CD4-positive, alpha-beta T cell (primary cell): ENCODE measurements around the gene STX4. TPM values are rescaled to one million over a fixed set of nuclear protein-coding genes. Genes with fewer than 3 reads are reported as not detected.

Experiments
- ATAC-seq: fragments of 200-7000 bp; cut with Tn5 transposase; one replicate; pipeline ENCODE4 v1.10.0; 2022; ENCODE audit warnings: mild to moderate bottlenecking; ENCODE audit not compliant: poor library complexity
- CTCF ChIA-PET: fragments of 350-600 bp; sonication (Branson Sonifier 250); formaldehyde crosslinking; loops from one replicate; lab custom pipeline; 2021; ENCODE audit warnings: antibody characterized with exemption, inconsistent platforms; lab: Charles Lee
- POLR2A ChIA-PET: fragments of 350-600 bp; sonication (Branson Sonifier 250); formaldehyde crosslinking; loops from one replicate; lab custom pipeline; 2021; ENCODE audit warnings: antibody characterized with exemption, inconsistent platforms; lab: Charles Lee
- DNase-seq, 14 experiments: peaks; one replicate each; pipeline ENCODE4 v3.0.0-alpha.2; 2013 to 2020; ENCODE audit warnings: mixed read lengths in 2 of 14
- H3K27ac ChIP-seq, 2 donors: one replicate each; pipeline versions ENCODE4 v1.5.1 to v1.7.0; 2013; ENCODE audit warnings: low read length in 2 of 2, low read depth in 1 of 2, mild to moderate bottlenecking in 1 of 2
- H3K27me3 ChIP-seq, 2 experiments: 1 replicate in 1 of 2; 2 replicates in 1 of 2; pipeline versions ENCODE4 v1.6.1 to v1.7.0; 2013; ENCODE audit warnings: low read length in 2 of 2, control low read depth in 1 of 2, mild to moderate bottlenecking in 1 of 2, moderate library complexity in 1 of 2; ENCODE audit not compliant: insufficient read depth in 2 of 2, control insufficient read depth in 1 of 2
- H3K36me3 ChIP-seq: one replicate; pipeline ENCODE4 v1.6.1; 2013; ENCODE audit warnings: low read length, control low read depth; ENCODE audit not compliant: insufficient read depth
- H3K4me1 ChIP-seq: one replicate; pipeline ENCODE4 v1.6.1; 2013; ENCODE audit warnings: low read length, control low read depth; ENCODE audit not compliant: insufficient read depth
- H3K4me3 ChIP-seq: one replicate; pipeline ENCODE4 v1.5.1; 2013; ENCODE audit warnings: mild to moderate bottlenecking, low read length, moderate library complexity
- H3K9me3 ChIP-seq, 2 experiments: 1 replicate in 1 of 2; 2 replicates in 1 of 2; pipeline versions ENCODE4 v1.6.1 to v1.7.0; 2013; ENCODE audit warnings: low read length in 2 of 2, mild to moderate bottlenecking in 2 of 2, control low read depth in 1 of 2, moderate library complexity in 1 of 2; ENCODE audit not compliant: control insufficient read depth in 1 of 2, insufficient read depth in 1 of 2
- H3K27ac Mint-ChIP-seq: one replicate; pipeline ENCODE4 v1.8.0; 2020; ENCODE audit warnings: mixed read lengths
- H3K27me3 Mint-ChIP-seq: one replicate; pipeline ENCODE4 v1.8.0; 2021; ENCODE audit warnings: mixed read lengths
- H3K36me3 Mint-ChIP-seq: one replicate; pipeline ENCODE4 v1.8.0; 2021; ENCODE audit warnings: low read depth, mixed read lengths
- H3K4me1 Mint-ChIP-seq: one replicate; pipeline ENCODE4 v1.8.0; 2021; ENCODE audit warnings: low read depth, mixed read lengths
- H3K4me3 Mint-ChIP-seq: one replicate; pipeline ENCODE4 v1.8.0; 2020; ENCODE audit warnings: mild to moderate bottlenecking, mixed read lengths
- H3K9me3 Mint-ChIP-seq: one replicate; pipeline ENCODE4 v1.8.0; 2020; ENCODE audit warnings: mixed read lengths
- CTCF ChIP-seq: fragments of 200-600 bp; IDR thresholded peaks from one replicate; pipeline ENCODE4 v1.8.0; 2022; ENCODE audit warnings: antibody characterized with exemption, mild to moderate bottlenecking
- intact Hi-C, 2 experiments: fragments of 100-400 bp; cut with DNase I in 1 of 2; cut with micrococcal nuclease in 1 of 2; formaldehyde crosslinking; loops; one replicate each; pipeline versions ENCODE4 v1.15.1 to v1.9.0; 2023 to 2025; cut with DNase I, micrococcal nuclease
- total RNA-seq, 174 experiments: library from RNA in 2 of 174; stranded (reverse) in 2 of 174; gene quantifications; one replicate each; pipeline ENCODE4 v1.2.3 and lab custom pipeline; 2021 to 2026

The STX4 gene
- total RNA-seq, 2 experiments from 2014 or later: 54.1 to 55.2 TPM

- POLR2A ChIA-PET: no interaction called here
- H3K4me1 Mint-ChIP-seq: no peaks in the 10 kb centered on the region
- TF ChIP-seq CTCF: no peak
These were observed 12.8 kb upstream of the STX4 start for GRCh38 chr16:31020536-31020935.

GRCh38 chr16:31022544-31023251 is 10.7 kb upstream of the STX4 start:
- CTCF ChIA-PET: no interaction called here
- ATAC-seq (no peak), DNase-seq (no peak)
- no peaks in the 10 kb centered on the region for H3K36me3 Mint-ChIP-seq
- no peaks in the 10 kb centered on the region for H3K4me1 Mint-ChIP-seq
- no peaks in the 10 kb centered on the region for H3K27me3 Mint-ChIP-seq
- H3K4me1 ChIP-seq: no peaks in the 10 kb centered on the region
- H3K27me3 ChIP-seq: no peaks in the 10 kb centered on the region
- no peaks in the 10 kb centered on the region for H3K9me3 ChIP-seq
- H3K4me3 ChIP-seq: no peak overlapping the region
- no peaks in the 10 kb centered on the region for H3K36me3 ChIP-seq
- H3K9me3 Mint-ChIP-seq: no peaks in the 10 kb centered on the region
- intact Hi-C loops: no loop called here
- no peak overlapping the region for H3K27ac Mint-ChIP-seq
- no peak overlapping the region for H3K27ac ChIP-seq
- H3K4me3 Mint-ChIP-seq: no peak overlapping the region
- POLR2A ChIA-PET: no interaction called here
- no peak for TF ChIP-seq CTCF

More at GRCh38 chr16:31020536-31020935, 12.8 kb upstream of the STX4 start:
- H3K36me3 ChIP-seq: no peaks in the 10 kb centered on the region
- intact Hi-C loops: no loop called here
- ATAC-seq (no peak), DNase-seq (no peak)
- H3K4me3 ChIP-seq: no peak overlapping the region
- no peaks in the 10 kb centered on the region for H3K9me3 ChIP-seq
- no peaks in the 10 kb centered on the region for H3K4me1 ChIP-seq
- no peaks in the 10 kb centered on the region for H3K36me3 Mint-ChIP-seq
- no peaks in the 10 kb centered on the region for H3K27me3 ChIP-seq
- no peak overlapping the region for H3K4me3 Mint-ChIP-seq
- H3K27me3 Mint-ChIP-seq: peaks cover 5% of the 10 kb centered on the region
- no peak overlapping the region for H3K27ac ChIP-seq
- CTCF ChIA-PET: no interaction called here
- no peak overlapping the region for H3K27ac Mint-ChIP-seq
- no peaks in the 10 kb centered on the region for H3K9me3 Mint-ChIP-seq

- H3K27me3 ChIP-seq: no peaks in the 10 kb centered on the region
- no peaks in the 10 kb centered on the region for H3K4me1 ChIP-seq
- POLR2A ChIA-PET: interaction anchor here (0.6 kb wide), 1 partner anchor 154 kb away, joined by 6 read pairs; no protein-coding TSS in a partner anchor
- H3K9me3 Mint-ChIP-seq: no peaks in the 10 kb centered on the region
- H3K27ac ChIP-seq: no peak overlapping the region
- no peak for TF ChIP-seq CTCF
- H3K27ac Mint-ChIP-seq: no peak overlapping the region
- no peak overlapping the region for H3K4me3 Mint-ChIP-seq
- H3K27me3 Mint-ChIP-seq: no peaks in the 10 kb centered on the region
- ATAC-seq: no peak
- CTCF ChIA-PET: no interaction called here
- H3K9me3 ChIP-seq: no peaks in the 10 kb centered on the region
- H3K4me1 Mint-ChIP-seq: no peaks in the 10 kb centered on the region
- no peak overlapping the region for H3K4me3 ChIP-seq
- no peak for DNase-seq
- intact Hi-C loops: no loop called here
- H3K36me3 Mint-ChIP-seq: no peaks in the 10 kb centered on the region
- H3K36me3 ChIP-seq: no peaks in the 10 kb centered on the region
These were observed 10.1 kb upstream of the STX4 start for GRCh38 chr16:31023252-31023602.
